Cerebellar nuclear complex (tissue), 1 donor: ENCODE results near the gene LHX8.
"Not testable (repeated sequence)": the region's sequence is repeated elsewhere in the genome, so short reads cannot be mapped to it uniquely, and the experiment has no call there.

Experiments used
- DNase-seq, 2 experiments: peaks; one replicate each; lab custom pipeline; 2025; lab: John Stamatoyannopoulos, UW

LHX8 gene

GRCh38 chr1:75133750-75134646, at the start of gene LHX8:
LHX8 (plus strand) TSS chr1:75134388; CDS start chr1:75136615, 2,227 bp downstream.
- DNase-seq: no peak

DNA sequence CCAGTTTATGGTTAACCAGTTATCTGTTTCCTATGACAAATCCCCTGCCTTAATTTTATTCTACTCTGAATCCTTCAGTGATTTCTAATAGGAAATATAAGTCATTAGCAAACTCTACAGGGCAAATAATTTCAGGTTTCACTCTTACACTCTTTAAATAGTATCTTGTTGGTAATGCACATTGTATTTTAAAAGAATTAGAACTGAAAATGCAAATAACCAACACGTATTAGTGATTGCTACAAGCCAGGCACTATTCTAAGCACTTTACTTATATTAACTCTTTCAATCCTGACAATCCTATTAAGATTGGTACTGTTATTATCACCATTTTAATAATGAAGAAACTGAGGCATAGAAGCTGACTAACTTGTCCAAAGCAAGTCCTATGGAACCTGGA, 48.3 kb upstream of the LHX8 start:
- DNase-seq: no peak

GRCh38 chr1:75087278-75087677, 46.9 kb upstream of the LHX8 start:
- DNase-seq: no peak

DNA sequence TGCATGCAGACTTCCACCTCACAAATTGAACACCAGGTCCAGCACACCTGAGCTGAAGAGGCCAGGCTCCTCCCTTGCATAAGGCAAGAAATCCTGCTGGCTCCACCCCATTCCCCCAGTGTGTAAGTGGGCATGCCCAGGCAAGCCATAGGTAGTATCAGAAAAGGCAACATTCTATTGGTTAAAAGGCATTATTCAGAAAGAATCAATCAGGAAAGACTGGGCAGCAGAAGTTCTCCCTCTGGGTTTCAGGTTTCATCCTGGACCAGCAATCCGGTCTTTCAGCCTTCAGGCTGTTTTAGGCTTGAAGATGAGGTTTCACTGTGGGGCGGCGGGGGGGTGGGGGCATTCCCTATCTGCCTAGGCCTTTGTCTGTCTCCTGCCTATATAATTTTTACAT, 42.0 kb upstream of the LHX8 start:
- DNase-seq: no peak

- no peak for DNase-seq
Measured at GRCh38 chr1:75097654-75098053, 36.5 kb upstream of the LHX8 start.

GRCh38 chr1:75099581-75099980, 34.6 kb upstream of the LHX8 start:
- no peak for DNase-seq

DNA sequence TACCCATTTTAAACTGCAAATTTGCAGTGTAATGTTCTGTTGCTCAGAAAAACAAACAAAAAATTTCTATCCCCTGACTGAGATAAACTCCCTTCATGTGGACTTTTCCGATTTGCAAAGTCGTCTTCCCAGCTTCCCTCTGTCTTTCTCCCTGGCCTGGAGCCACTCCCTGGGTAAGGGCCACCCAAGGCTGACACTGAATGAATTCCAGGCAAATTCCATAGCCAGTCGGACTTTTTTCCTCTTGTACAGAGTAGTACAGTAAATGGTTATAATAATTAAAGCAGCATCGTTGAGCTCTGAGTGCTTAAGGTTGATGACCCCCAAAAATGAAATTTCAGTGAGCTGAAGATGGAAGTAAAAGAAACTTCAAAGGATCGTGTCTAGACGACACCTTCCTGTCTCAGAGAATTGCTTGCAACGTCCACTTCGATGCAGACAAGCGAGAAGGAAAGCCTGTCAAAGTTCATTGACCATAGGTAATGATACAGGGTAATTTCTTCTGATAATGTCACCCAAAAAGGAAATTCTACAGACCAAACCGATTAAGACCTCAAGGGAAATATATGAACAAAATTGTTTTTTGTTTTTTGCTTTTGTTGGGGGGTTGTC, 33.6 kb upstream of the LHX8 start:
- DNase-seq: no peak

GRCh38 chr1:75112362-75112951, 21.7 kb upstream of the LHX8 start:
- DNase-seq: not testable (repeated sequence)

- no peak for DNase-seq
Measured at GRCh38 chr1:75115654-75116053, 18.5 kb upstream of the LHX8 start.

- DNase-seq: no peak
Measured at GRCh38 chr1:75123756-75124155, 10.4 kb upstream of the LHX8 start.

- DNase-seq: no peak
Measured at GRCh38 chr1:75124510-75124909, 9.7 kb upstream of the LHX8 start.

DNA sequence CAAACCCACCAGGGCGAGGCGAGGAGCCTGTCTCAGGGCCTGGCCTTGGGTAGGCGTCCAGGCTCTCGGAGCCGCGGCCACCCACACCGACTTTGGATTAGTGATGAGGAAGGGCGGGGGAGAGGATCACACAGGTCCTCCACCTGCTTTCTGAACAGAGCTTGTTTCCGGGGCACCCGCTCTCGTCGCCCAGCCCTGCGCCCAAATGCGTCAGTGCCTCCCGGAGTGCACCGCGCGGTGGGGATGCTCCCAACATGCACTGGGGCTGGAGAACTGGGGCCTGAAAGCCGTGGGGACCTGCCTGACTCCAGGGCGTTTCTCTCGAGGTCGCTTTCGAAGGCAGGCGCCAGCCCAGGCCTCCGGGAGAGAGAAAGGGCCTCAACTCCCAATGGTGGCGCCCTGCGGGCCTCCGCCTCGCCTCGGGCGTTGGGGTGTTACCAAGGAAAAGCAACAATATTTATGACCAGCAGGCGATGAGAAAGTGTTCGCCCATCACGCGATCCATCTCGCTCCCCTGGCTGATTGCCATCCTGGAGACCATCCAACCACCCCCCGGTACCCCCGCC, 8.9 kb upstream of the LHX8 start:
- no peak for DNase-seq

DNA sequence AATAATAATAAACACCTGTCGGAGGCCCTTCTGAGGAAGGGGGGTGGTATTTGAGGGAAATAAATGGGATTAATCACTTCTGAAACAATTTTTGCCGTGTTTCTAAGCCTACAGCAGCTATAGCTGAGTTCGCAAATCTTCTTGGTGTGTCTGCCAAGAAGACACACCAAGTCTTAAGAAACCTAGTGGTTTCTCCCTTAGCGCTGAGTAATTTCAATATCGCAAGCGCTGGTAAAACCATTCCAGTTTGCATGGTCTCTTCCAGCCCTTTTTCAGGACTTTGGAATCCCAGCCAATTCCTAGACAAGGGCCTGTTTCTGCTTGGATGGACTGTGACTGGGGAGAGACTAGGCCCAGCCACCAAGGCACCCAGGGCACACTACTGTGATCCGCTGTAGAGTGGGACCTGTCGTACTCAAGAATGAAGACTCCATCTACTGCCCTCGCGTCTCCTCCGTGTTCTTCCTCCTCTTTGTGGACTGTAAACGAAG, 7.5 kb upstream of the LHX8 start:
- no peak for DNase-seq

DNA sequence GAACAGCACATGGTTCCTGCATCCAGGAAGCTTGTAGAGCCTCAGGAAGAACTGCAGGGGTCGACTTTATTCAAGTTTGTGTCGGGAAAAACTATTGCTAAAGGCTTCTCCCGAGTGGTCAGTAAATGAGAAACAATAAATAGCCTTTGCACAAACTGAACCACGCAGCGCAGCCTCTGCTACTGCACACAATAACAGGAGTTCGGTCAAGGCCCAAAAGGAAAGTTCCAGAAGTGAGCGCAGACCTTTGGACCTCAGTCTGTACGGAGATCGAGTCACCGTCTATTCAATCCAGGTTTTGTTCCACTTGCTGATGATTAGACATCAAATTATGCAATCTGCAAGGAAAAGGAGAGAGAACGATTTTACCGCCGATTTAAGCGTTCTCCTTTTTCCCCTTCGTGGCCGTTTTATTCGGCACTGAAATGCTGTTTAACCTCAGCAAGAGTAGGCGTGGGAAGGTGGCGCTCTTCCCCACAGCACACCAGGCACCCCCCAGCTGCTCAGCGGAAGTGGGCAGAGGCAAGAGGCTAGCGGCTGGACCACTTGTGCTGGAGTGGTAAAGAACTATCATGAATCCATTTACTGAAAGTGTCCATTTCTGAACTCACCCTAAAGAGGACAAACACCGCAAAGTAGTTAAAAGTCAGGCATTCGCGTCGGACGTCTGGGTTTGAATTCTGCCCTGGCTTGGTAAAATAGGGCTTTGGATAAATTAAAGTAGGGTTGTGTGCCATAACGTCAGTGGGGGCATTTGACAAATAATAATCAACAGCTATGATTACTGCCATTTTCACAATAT, 6.1 kb upstream of the LHX8 start:
- no peak for DNase-seq

DNA sequence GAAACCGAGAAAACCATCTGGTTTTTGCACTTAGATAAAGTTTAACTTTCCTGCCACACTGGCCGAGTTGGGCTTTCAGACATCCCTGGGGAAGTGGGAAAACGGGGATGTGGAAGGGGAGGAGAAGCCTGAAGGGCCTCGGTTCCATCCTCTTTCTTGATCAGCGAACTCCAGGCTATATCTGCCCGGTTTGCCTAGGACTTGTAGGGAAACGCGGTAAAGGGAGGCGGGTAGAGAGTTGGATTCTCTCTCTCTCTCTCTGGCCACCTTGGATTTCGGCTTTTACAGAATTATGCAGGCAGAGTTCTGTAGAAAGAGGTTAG, 4.6 kb upstream of the LHX8 start:
- no peak for DNase-seq

DNA sequence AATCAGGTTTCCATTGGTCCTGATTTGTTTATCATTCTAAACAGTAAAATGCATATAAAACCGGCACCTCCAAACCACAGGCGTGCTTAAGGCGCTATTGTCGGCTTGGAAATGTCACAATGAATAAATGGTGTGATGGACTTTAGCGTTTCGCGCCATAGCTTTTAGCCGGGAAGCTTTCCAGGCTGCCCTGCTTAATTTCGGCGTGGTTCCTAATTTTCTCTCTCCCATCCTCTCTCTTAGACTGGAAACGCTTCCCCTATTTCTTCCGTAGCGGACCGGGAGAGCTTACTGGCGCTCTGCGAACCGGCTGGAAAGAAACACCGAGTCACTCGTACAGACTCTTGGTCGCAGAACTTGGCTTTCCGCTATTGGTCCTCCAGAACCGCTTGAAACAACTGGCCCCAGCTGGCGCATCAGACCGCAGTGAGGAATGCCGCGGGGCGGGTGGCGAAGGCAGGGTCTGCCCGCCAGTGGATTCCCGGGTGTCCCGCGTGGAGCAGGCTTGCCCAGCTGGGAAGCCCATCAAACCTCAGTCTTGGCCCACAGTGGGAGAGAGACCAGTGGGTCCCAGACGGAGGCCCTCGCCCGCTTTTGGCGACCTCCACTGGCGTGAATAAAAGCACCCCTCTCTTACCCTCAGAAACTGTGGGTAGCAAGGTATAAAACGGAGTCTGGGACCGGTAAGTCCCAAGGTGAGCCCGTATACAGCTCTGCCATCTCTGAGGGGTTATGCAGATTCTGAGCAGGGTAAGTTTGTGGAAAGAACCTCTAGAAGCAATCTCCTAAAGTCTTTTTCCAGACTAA, 4.0 kb upstream of the LHX8 start:
- DNase-seq: no peak

DNA sequence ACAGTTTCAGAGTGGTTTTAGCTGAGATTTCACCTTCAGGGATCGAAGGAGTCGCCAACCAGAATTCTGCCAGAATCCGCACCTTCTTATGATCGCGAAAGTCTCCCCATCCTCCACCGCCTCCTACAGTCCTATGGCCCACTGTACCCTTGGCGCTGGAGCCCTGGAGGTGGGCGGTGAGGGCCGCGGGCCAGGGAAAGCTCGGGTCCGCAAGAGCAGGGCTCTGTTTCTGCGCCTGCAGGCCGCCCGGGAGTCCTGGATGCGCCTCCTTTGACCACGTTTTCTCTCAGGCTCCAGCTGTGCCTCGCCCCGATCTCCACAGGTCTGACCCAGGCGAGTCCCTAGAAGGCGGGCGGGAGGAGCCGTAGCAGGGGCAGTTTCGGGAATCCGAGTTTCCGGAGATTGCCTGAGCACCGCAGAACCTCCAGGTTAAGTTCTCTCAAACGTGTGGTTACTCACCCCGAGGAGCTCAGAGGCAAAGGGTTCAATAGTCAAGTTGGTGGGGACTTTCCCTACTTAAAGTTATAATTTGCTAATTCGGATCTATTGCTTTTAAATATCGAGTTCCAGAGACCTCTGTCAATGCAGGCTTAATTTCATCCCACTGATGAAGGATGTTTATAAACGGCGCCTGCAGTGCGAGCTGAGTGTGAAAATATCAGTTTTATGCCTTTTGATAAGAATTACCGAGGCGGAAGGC, 3.2 kb upstream of the LHX8 start:
- no peak for DNase-seq

DNA sequence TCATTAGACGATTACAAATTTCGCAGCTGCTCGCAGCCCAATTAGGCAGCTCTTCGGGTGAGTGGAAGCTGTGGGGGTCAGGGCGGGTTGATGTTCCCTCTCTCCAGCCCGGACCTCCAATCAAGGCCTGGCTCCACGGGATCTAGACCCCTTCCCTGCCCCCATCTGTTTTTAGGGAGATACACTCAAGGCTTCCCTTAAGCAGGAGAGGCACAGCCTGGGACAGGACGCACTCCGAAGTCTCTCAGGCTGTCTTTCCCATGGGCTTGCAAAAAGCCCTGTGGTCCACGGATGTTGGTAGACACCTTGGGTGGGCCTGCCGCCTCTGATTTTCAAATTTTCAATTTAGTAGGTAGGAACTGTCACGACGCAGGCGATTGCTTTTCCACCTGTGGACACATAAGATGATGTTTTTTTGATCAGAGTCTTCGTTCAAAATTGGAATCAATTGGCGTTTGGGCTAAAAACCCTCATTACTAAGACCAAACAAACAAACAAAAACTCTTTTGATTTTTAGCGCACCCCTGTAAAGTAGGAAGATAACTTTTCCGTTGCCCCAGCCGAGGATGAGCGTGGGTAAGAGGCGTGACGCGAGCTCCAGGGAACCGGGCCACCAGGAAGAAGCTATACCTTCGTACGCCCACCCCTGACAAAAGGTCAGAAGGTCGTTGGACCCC, 2.5 kb upstream of the LHX8 start:
- no peak for DNase-seq

- DNase-seq: no peak
Measured at GRCh38 chr1:75132242-75132811, 1.9 kb upstream of the LHX8 start.
